Measurements from ENCODE around the gene RPL13A. TPM values are rescaled to one million over a fixed set of nuclear protein-coding genes. Genes with fewer than 3 reads are reported as not detected.
A peak's percentile ranks its signal among the peaks of the same experiment; 100 is the strongest.
"Not testable (repeated sequence)": the region's sequence is repeated elsewhere in the genome, so short reads cannot be mapped to it uniquely, and the experiment has no call there.

Gene RPL13A
- total RNA-seq, 4 donors from 2014 or later, result 3,111 to 3,948 (median 3,333) TPM

DNA sequence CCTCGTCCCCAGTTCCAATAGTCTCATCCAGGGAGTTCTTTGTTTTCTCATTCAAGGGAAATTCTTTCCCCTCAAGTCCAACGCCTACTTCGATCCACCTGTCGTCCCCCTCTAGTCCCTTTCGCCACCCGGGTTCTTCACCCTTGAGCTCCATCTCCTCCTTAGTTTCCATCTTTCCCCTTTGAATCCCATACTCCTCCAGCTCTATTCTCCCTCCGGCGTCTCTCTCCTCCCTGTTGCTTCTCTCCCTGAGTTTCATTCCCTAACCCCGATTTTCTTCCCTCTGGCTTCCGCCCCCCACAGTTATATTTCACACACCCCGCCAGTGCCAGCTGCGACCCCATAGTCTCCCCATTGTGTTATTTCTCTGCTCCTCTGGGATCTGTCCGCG is 45.5 kb upstream of the RPL13A start:
- DNase-seq (ENCODE audit: low spot score in 2 of 2), result no peak
- Histone ChIP-seq H3K27ac (peak overlapping the region; percentile 75 to 88 (median 83)), H3K9me3 (no peaks in the 10 kb centered on the region), H3K4me3 (peak overlapping the region in 3 of 4 donors; percentile 22 to 58 (median 53)), H3K27me3 (peaks cover 0 to 55% of the 10 kb centered on the region in 2 donors), H3K4me1 (peaks cover 0 to 40% (median 0%) of the 10 kb centered on the region in 4 donors), H3K36me3 (peaks cover 0 to 12% (median 0%) of the 10 kb centered on the region in 3 donors)
- 17 to 20% methylated on average over 14 of the region's 14 CpGs for WGBS, 2 donors
- peak in 1 of 2 donors; percentile 25 for TF ChIP-seq POLR2A (IDR thresholded peaks at IDR 0.05)
- TF ChIP-seq CTCF (IDR thresholded peaks at IDR 0.05), result no peak

DNA sequence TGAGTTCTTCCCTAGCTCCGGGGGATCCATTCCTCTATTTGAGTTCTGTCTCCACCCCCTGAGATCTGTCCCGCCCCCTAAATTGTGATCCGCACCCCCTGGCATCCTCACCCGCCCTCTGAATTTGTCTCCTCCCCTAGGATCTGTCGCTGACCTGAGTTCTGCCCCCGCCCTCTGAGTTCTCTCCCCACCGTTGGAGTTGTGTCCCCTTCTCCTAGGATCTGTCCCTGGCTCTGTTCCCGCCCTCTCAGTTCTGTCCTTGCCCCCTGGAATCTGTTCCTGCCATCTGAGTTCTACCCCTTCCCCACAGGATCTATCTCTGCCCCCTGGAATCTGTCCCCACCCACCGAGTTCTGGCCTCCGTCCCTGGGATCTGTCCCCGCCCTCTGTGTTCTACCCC is 45.1 kb upstream of the RPL13A start:
- H3K4me1 ChIP-seq, result peaks cover 0 to 44% (median 0%) of the 10 kb centered on the region in 4 donors
- H3K27me3 ChIP-seq, result peaks cover 0 to 51% of the 10 kb centered on the region in 2 donors
- peak; percentile 69 to 79 for DNase-seq (ENCODE audit: low spot score in 2 of 2)
- H3K4me3 ChIP-seq, result peak overlapping the region in 3 of 4 donors; percentile 53 to 59 (median 58)
- no peak for TF ChIP-seq CTCF (IDR thresholded peaks at IDR 0.05)
- no peak for TF ChIP-seq EP300 (IDR thresholded peaks at IDR 0.05)
- TF ChIP-seq POLR2A (IDR thresholded peaks at IDR 0.05), result no peak
- peak overlapping the region; percentile 75 to 88 (median 83) for H3K27ac ChIP-seq
- peaks cover 0 to 16% (median 0%) of the 10 kb centered on the region in 3 donors for H3K36me3 ChIP-seq
- 5 to 9% methylated on average over 11 of the region's 11 CpGs for WGBS, 2 donors
- no peaks in the 10 kb centered on the region for H3K9me3 ChIP-seq

DNA sequence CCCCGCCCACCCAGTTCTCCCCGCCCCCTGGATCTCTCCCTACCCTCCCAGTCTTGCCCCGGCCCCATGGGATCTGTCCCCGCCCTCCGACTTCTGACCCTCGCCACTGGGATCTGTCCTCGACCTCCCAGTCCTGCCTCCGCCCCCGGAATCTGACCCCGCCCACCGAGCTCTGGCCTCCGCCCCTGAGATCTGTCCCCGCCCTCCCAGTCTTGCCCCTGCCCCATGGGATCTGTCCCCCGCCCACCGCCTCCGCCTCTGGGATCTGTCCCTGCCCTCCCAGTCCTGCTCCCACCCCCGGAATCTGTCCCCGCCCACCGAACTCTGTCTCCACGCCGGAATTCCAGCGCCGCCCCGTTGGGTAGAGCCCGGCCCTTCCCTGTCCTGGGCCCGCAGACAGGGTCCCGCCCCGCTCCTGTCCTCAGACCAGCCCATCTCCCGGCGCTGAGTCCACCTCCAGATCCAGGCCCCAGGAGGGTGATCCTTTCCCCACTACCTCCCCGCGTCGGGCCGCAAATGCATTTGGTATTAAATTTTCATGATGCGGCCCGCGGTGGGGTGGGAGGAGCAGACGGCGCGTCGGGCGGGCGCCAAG is 44.5 kb upstream of the RPL13A start:
- Histone ChIP-seq H3K9me3 (no peaks in the 10 kb centered on the region), H3K27me3 (peaks cover 0 to 45% of the 10 kb centered on the region in 2 donors), H3K4me3 (peak overlapping the region; percentile 48 to 59 (median 56)), H3K36me3 (peaks cover 0 to 21% (median 0%) of the 10 kb centered on the region in 3 donors), H3K4me1 (peaks cover 0 to 50% (median 0%) of the 10 kb centered on the region in 4 donors), H3K27ac (peak overlapping the region; percentile 75 to 88 (median 83))
- peak; percentile 96 to 97 for DNase-seq (ENCODE audit: low spot score in 2 of 2)
- WGBS, 2 donors, result 1% methylated on average over 39 to 41 of the region's 43 CpGs
- TF ChIP-seq POLR2A (IDR thresholded peaks at IDR 0.05) (no peak), EP300 (IDR thresholded peaks at IDR 0.05) (no peak), CTCF (IDR thresholded peaks at IDR 0.05) (no peak)

- 0 to 1% methylated on average over 38 of the region's 47 CpGs for WGBS, 2 donors
These were observed 43.9 kb upstream of the RPL13A start for GRCh38 chr19:49443366-49444099.

GRCh38 chr19:49444100-49444700 is 43.2 kb upstream of the RPL13A start:
- Histone ChIP-seq H3K36me3 (peaks cover 0 to 33% (median 3%) of the 10 kb centered on the region in 3 donors), H3K27me3 (peaks cover 0 to 32% of the 10 kb centered on the region in 2 donors), H3K4me1 (peaks cover 0 to 57% (median 0%) of the 10 kb centered on the region in 4 donors)
- not testable (repeated sequence) for H3K9me3 ChIP-seq; H3K4me3 ChIP-seq; DNase-seq (ENCODE audit: low spot score in 2 of 2); H3K27ac ChIP-seq
- WGBS, 2 donors, result 57 to 60% methylated on average over 5 of the region's 5 CpGs

More at GRCh38 chr19:49443366-49444099, 43.9 kb upstream of the RPL13A start:
- Histone ChIP-seq H3K4me3 (peak overlapping the region; percentile 48 to 59 (median 56)), H3K9me3 (no peaks in the 10 kb centered on the region), H3K36me3 (peaks cover 0 to 27% (median 0%) of the 10 kb centered on the region in 3 donors), H3K27ac (peak overlapping the region; percentile 75 to 88 (median 83)), H3K4me1 (peaks cover 0 to 55% (median 0%) of the 10 kb centered on the region in 4 donors), H3K27me3 (peaks cover 0 to 39% of the 10 kb centered on the region in 2 donors)
- DNase-seq (ENCODE audit: low spot score in 2 of 2), result peak; percentile 92 to 93
- TF ChIP-seq CTCF (IDR thresholded peaks at IDR 0.05) (peak; percentile 73 to 98 (median 94)), POLR2A (IDR thresholded peaks at IDR 0.05) (no peak), EP300 (IDR thresholded peaks at IDR 0.05) (peak; percentile 52 to 77)

All from tibial nerve (tissue), 4 donors.